WTC11 (cell line): ENCODE measurements around the gene TRNAU1AP. TPM values are rescaled to one million over a fixed set of nuclear protein-coding genes. Genes with fewer than 3 reads are reported as not detected.
"Not testable (repeated sequence)": the region's sequence is repeated elsewhere in the genome, so short reads cannot be mapped to it uniquely, and the experiment has no call there.

Experiments used
- ATAC-seq: fragments of 200-7000 bp; cut with Tn5 transposase; 2 replicates; pipeline ENCODE4 v1.10.0; 2021; ENCODE audit warnings: mild to moderate bottlenecking, moderate library complexity
- CTCF ChIA-PET: fragments of 300-600 bp; sonication (Branson Sonifier 250); formaldehyde crosslinking; loops from one replicate; lab custom pipeline; 2021; ENCODE audit warnings: antibody characterized with exemption; lab: Charles Lee
- POLR2A ChIA-PET: fragments of 350-600 bp; sonication (Branson Sonifier 250); formaldehyde crosslinking; loops from one replicate; lab custom pipeline; 2021; ENCODE audit warnings: antibody characterized with exemption; lab: Charles Lee
- DNase-seq: peaks from one replicate; pipeline ENCODE4 v3.0.0; 2021; ENCODE audit warnings: low spot score
- H3K27ac Mint-ChIP-seq: 2 replicates; pipeline ENCODE4 v1.8.0; 2021; ENCODE audit warnings: mixed read lengths
- H3K27me3 Mint-ChIP-seq: 2 replicates; pipeline ENCODE4 v1.8.0; 2021; ENCODE audit warnings: low read depth, mild to moderate bottlenecking, moderate library complexity, mixed read lengths
- H3K36me3 Mint-ChIP-seq: 2 replicates; pipeline ENCODE4 v1.8.0; 2021; ENCODE audit warnings: mixed read lengths
- H3K4me1 Mint-ChIP-seq: 2 replicates; pipeline ENCODE4 v1.8.0; 2022; ENCODE audit warnings: mixed read lengths
- H3K4me3 Mint-ChIP-seq: 2 replicates; pipeline ENCODE4 v1.8.0; 2021; ENCODE audit warnings: mild to moderate bottlenecking, moderate library complexity, mixed read lengths
- H3K9me3 Mint-ChIP-seq: 2 replicates; pipeline ENCODE4 v1.8.0; 2021; ENCODE audit warnings: mixed read lengths
- EMX1 ChIP-seq: fragments of 250-450 bp; sonication (Bioruptor Pico); IDR thresholded peaks from 2 replicates; pipeline ENCODE4 v1.8.0; 2021; ENCODE audit warnings: mild to moderate bottlenecking
- ESRRA ChIP-seq: sonication (generic); formaldehyde crosslinking; IDR thresholded peaks from 2 replicates; pipeline ENCODE4 v1.8.1; 2022; ENCODE audit warnings: mild to moderate bottlenecking, missing genetic modification reagents, borderline replicate concordance
- FOXJ3 ChIP-seq: sonication (generic); formaldehyde crosslinking; IDR thresholded peaks from 2 replicates; pipeline ENCODE4 v1.9.0; 2021; ENCODE audit warnings: missing genetic modification reagents, mild to moderate bottlenecking, borderline replicate concordance
- NFATC4 ChIP-seq: fragments of 250-450 bp; sonication (Bioruptor Pico); IDR thresholded peaks from 2 replicates; pipeline ENCODE4 v1.9.0; 2021; ENCODE audit warnings: mild to moderate bottlenecking
- NFYB ChIP-seq: sonication (generic); formaldehyde crosslinking; conservative IDR thresholded peaks from 2 replicates; pipeline ENCODE4 v1.8.0; 2022; ENCODE audit warnings: low read depth, missing genetic modification reagents
- PRRX2 ChIP-seq: fragments of 250-450 bp; sonication (Bioruptor Pico); IDR thresholded peaks from 2 replicates; pipeline ENCODE4 v1.8.0; 2021; ENCODE audit warnings: mild to moderate bottlenecking
- SMAD3 ChIP-seq: sonication (generic); formaldehyde crosslinking; IDR thresholded peaks from 2 replicates; pipeline ENCODE4 v1.8.0; 2022; ENCODE audit warnings: missing genetic modification reagents, mild to moderate bottlenecking, borderline replicate concordance
- SMAD4 ChIP-seq: sonication (generic); formaldehyde crosslinking; IDR thresholded peaks from 2 replicates; pipeline ENCODE4 v1.8.0; 2022; ENCODE audit warnings: mild to moderate bottlenecking, missing genetic modification reagents
- ZNF416 ChIP-seq: fragments of 250-450 bp; sonication (Bioruptor Pico); IDR thresholded peaks from 2 replicates; pipeline ENCODE4 v1.9.0; 2021; ENCODE audit warnings: mild to moderate bottlenecking, inconsistent platforms
- ZNF425 ChIP-seq: fragments of 250-450 bp; sonication (Bioruptor Pico); conservative IDR thresholded peaks from 2 replicates; pipeline ENCODE4 v1.9.0; 2021; ENCODE audit warnings: mild to moderate bottlenecking
- ZNF532 ChIP-seq: fragments of 250-450 bp; sonication (Bioruptor Pico); IDR thresholded peaks from 2 replicates; pipeline ENCODE4 v1.9.0; 2021; ENCODE audit warnings: mild to moderate bottlenecking, borderline replicate concordance
- ZNF671 ChIP-seq: fragments of 250-450 bp; sonication (Bioruptor Pico); IDR thresholded peaks from 2 replicates; pipeline ENCODE4 v1.8.0; 2021; ENCODE audit warnings: mild to moderate bottlenecking
- total RNA-seq: library from RNA; stranded (reverse); gene quantifications from 3 replicates; pipeline ENCODE4 v1.2.3, GENCODE V29; 2021
- TF ChIP-seq, protein P1 (sequence below): fragments of 250-450 bp; sonication (Bioruptor Pico); IDR thresholded peaks from 2 replicates; pipeline ENCODE4 v1.8.0; 2021; ENCODE audit warnings: mild to moderate bottlenecking
- TF ChIP-seq, protein P2 (sequence below): fragments of 250-450 bp; sonication (Bioruptor Pico); IDR thresholded peaks from 2 replicates; pipeline ENCODE4 v1.9.0; 2021; ENCODE audit warnings: moderate library complexity, mild to moderate bottlenecking, inconsistent platforms, borderline replicate concordance
- TF ChIP-seq, protein P3 (sequence below): fragments of 250-450 bp; sonication (Bioruptor Pico); IDR thresholded peaks from 2 replicates; pipeline ENCODE4 v1.9.0; 2021; ENCODE audit warnings: mild to moderate bottlenecking

Gene TRNAU1AP
- total RNA-seq, 1 experiment from 2014 or later: 30.4 TPM

DNA sequence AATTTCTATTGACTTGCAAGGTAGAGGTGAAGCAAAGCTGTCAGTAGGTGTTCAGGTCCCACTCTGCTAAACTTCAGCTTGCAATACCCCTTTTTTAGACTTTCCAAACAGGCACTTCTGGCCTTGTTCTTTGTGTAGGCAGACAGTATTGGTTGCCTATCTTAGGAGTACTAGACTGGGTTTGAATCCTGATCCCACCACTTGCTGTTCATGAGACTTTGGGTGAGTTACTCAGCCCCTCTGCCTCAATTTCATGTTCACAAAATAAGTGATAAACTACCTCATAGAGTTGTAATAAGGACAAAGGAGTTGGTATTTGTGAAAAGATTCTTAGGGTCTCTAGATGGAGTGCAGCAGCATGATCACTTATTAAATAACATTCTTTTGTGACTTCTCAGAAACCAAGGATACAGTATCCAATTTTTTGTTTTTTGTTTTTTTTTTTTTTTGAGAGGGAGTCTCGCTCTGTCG, 41.9 kb upstream of the TRNAU1AP start (continued):
- TF ChIP-seq, protein P1, sequence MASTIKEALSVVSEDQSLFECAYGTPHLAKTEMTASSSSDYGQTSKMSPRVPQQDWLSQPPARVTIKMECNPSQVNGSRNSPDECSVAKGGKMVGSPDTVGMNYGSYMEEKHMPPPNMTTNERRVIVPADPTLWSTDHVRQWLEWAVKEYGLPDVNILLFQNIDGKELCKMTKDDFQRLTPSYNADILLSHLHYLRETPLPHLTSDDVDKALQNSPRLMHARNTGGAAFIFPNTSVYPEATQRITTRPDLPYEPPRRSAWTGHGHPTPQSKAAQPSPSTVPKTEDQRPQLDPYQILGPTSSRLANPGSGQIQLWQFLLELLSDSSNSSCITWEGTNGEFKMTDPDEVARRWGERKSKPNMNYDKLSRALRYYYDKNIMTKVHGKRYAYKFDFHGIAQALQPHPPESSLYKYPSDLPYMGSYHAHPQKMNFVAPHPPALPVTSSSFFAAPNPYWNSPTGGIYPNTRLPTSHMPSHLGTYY (CRISPR knock-in tag): peak; percentile 98
- TF ChIP-seq NFYB (CRISPR knock-in tag) (no peak), SMAD4 (CRISPR knock-in tag) (no peak), EMX1 (CRISPR knock-in tag) (peak; percentile 97), ESRRA (CRISPR knock-in tag) (no peak)

- Mint-ChIP-seq H3K4me1 (peaks cover 40% of the 10 kb centered on the region), H3K27ac (peak overlapping the region; percentile 75), H3K9me3 (no peaks in the 10 kb centered on the region), H3K36me3 (peaks cover 75% of the 10 kb centered on the region)
- DNase-seq (no peak), ATAC-seq (peak; percentile 0)
- POLR2A ChIA-PET: interaction anchor here (0.6 to 3.4 kb wide), 8 partner anchors 70 to 808 kb away, joined by 3 to 19 read pairs (median 3); no protein-coding TSS in a partner anchor
- CTCF ChIA-PET: interaction anchor here (0.6 to 0.8 kb wide), 2 partner anchors 103 to 1171 kb away, joined by 3 to 4 read pairs; partner anchors contain the start of gene SYTL1
- TF ChIP-seq, protein P2, sequence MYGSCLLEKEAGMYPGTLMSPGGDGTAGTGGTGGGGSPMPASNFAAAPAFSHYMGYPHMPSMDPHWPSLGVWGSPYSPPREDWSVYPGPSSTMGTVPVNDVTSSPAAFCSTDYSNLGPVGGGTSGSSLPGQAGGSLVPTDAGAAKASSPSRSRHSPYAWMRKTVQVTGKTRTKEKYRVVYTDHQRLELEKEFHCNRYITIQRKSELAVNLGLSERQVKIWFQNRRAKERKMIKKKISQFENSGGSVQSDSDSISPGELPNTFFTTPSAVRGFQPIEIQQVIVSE (CRISPR knock-in tag): no peak
- TF ChIP-seq NFATC4 (peak; percentile 11; the same call in 1 of the 2 replicates), ZNF671 (CRISPR knock-in tag) (peak; percentile 82; the same call in 1 of the 2 replicates), ZNF416 (CRISPR knock-in tag) (peak; percentile 80), PRRX2 (CRISPR knock-in tag) (peak; percentile 6; the same call in 1 of the 2 replicates)
- TF ChIP-seq, all 79 proteins: peak for 4
- Mint-ChIP-seq H3K27me3 (no peaks in the 10 kb centered on the region; the same call in 1 of the 2 replicates), H3K4me3 (no peak overlapping the region; the same call in 1 of the 2 replicates)
Measured at GRCh38 chr1:28512058-28512611, 40.8 kb upstream of the TRNAU1AP start.

DNA sequence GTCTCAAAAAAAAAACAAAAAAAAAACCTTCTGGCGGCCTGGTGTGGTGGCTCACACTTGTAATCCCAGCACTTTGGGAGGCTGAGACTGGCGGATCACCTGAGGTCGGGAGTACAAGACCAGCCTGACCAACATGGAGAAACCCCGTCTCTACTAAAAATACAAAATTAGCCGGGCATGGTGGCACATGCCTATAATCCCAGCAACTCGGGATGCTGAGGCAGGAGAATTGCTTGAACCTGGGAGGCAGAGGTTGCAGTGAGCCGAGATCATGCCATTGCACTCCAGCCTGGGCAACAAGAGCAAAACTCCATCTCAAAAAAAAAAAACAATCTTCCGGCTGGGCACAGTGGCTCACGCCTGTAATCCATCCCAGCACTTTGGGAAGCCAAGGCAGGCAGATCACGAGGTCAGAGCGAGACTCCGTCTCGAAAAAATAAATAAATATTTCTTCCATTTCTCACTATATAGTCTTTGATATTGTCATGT, 38.4 kb upstream of the TRNAU1AP start:
- H3K27me3 Mint-ChIP-seq, ATAC-seq, H3K4me3 Mint-ChIP-seq, DNase-seq, CTCF ChIA-PET, H3K9me3 Mint-ChIP-seq: not testable (repeated sequence)
- TF ChIP-seq PRRX2 (CRISPR knock-in tag) (peak; percentile 11; the same call in 1 of the 2 replicates), FOXJ3 (peak; percentile 70; the same call in 1 of the 2 replicates), ZNF671 (CRISPR knock-in tag) (peak; percentile 74; the same call in 1 of the 2 replicates), NFATC4 (peak; percentile 70; the same call in 1 of the 2 replicates), ZNF416 (CRISPR knock-in tag) (peak; percentile 50; the same call in 1 of the 2 replicates), ZNF532 (CRISPR knock-in tag) (peak; percentile 25; the same call in 1 of the 2 replicates), SMAD3 (CRISPR knock-in tag) (0 out of 2 replicates have a peak, but pooled peaks have one; percentile 14), ZNF425 (CRISPR knock-in tag) (0 out of 2 replicates have a peak, but pooled peaks have one; percentile 3)
- TF ChIP-seq, protein P3, sequence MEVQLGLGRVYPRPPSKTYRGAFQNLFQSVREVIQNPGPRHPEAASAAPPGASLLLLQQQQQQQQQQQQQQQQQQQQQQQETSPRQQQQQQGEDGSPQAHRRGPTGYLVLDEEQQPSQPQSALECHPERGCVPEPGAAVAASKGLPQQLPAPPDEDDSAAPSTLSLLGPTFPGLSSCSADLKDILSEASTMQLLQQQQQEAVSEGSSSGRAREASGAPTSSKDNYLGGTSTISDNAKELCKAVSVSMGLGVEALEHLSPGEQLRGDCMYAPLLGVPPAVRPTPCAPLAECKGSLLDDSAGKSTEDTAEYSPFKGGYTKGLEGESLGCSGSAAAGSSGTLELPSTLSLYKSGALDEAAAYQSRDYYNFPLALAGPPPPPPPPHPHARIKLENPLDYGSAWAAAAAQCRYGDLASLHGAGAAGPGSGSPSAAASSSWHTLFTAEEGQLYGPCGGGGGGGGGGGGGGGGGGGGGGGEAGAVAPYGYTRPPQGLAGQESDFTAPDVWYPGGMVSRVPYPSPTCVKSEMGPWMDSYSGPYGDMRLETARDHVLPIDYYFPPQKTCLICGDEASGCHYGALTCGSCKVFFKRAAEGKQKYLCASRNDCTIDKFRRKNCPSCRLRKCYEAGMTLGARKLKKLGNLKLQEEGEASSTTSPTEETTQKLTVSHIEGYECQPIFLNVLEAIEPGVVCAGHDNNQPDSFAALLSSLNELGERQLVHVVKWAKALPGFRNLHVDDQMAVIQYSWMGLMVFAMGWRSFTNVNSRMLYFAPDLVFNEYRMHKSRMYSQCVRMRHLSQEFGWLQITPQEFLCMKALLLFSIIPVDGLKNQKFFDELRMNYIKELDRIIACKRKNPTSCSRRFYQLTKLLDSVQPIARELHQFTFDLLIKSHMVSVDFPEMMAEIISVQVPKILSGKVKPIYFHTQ (CRISPR knock-in tag): peak; percentile 82
- POLR2A ChIA-PET: interaction anchor here (0.6 to 2.7 kb wide), 5 partner anchors 11 to 1657 kb away, joined by 3 to 9 read pairs (median 3); no protein-coding TSS in a partner anchor
- peak overlapping the region; percentile 90 for H3K27ac Mint-ChIP-seq
- peaks cover 51% of the 10 kb centered on the region for H3K36me3 Mint-ChIP-seq
- H3K4me1 Mint-ChIP-seq: peaks cover 36% of the 10 kb centered on the region
